HG02938 (cell line): ENCODE data around the gene PLEKHM3.
"Not testable (repeated sequence)": the region's sequence is repeated elsewhere in the genome, so short reads cannot be mapped to it uniquely, and the experiment has no call there.

Experiments
- ATAC-seq: cut with Tn5 transposase; IDR thresholded peaks from one replicate; pipeline ENCODE4 v1.9.1; 2021; ENCODE audit warnings: mild to moderate bottlenecking, moderate library complexity; ENCODE audit not compliant: unreplicated experiment

PLEKHM3 gene

DNA sequence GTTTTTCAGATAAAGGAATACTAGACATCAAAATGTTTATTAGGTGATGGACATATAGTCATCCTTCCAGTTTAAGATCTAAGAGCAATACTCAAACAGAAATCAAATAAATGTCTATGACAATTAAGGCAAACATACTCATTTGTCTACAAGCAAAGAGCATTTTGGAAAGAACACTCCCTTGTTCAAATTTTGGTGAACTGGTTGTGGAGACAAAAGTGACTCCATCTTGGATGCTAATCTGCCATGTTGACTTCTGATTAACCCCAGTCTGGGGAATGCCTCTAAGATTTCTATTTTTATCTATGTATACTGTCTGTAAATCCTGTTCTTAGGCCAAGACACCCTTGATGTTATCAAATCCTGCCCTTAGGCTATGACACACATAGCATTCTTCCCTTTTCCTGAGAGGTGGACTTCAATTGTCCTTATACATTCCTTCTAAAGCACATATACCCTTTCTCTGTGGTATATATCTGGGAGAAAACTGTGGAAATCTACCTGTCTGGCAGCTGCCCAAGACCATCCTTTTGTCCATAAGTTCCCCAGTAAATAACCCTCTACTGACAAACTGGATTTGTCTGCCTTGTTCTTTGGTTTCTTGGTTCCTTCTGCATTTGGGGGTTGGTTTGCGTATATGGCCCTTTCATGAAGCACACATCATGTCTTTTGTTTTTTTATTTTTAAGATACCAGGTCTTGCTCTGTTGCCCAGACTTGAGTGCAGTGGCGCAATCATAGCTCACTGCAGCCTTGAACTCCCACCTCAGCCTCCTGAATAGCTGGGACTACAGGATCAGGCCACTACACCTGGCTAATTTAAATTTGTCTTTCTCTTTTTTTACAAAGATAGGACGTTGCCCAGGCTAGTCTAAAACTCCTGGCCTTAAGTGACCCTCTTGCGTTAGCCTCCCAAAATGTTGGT is 12.5 kb upstream of the PLEKHM3 start:
- ATAC-seq, result no peak

DNA sequence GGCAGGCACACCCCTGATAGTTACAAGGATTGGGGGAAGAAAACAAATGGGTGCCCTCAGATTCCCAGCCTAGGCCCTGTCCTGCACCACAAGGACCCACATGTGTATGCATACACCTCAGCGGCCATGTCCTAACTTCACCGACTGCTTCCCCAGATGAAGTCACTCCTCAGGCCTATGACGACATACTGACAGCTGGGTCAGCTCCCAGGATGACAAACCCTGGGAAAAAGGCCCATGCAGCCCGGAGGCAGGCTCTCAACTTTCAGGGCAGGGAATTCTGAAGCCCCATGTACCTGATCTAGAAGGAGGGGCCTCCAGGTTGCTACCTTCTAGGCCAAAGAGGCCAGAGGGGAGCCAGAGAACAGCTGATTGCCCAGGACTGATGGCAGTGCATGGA is 11.0 kb upstream of the PLEKHM3 start:
- ATAC-seq, result no peak

DNA sequence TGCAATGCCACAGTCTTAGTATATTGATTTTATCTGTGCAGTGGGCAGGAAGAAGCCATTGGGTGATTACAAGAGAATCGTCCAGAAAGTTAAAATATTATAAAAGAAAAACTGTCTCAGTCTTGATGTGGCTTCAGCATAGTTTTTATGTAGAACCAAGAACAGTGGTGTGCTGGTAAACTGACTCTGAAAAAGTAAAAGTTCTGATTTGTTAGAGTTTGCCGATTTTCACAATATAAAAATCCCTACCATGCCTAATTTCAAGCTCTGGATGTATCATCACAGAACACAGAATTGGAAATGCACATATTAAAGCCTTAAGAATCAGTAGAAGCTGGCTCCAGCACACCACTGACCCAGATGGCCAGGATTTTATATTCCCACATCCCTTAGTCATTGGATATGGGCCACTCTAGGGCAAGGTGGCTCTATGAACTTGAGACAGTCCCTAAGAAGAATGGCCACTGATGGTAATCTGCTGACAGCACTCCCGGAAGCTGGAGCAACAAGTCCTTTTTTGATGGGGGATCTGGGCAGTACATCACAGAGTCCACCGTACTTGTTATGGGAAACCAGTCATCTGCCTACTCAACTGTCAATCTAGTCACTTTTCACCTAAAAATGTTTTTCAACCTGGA is 9.3 kb upstream of the PLEKHM3 start:
- peak; percentile 1 for ATAC-seq

DNA sequence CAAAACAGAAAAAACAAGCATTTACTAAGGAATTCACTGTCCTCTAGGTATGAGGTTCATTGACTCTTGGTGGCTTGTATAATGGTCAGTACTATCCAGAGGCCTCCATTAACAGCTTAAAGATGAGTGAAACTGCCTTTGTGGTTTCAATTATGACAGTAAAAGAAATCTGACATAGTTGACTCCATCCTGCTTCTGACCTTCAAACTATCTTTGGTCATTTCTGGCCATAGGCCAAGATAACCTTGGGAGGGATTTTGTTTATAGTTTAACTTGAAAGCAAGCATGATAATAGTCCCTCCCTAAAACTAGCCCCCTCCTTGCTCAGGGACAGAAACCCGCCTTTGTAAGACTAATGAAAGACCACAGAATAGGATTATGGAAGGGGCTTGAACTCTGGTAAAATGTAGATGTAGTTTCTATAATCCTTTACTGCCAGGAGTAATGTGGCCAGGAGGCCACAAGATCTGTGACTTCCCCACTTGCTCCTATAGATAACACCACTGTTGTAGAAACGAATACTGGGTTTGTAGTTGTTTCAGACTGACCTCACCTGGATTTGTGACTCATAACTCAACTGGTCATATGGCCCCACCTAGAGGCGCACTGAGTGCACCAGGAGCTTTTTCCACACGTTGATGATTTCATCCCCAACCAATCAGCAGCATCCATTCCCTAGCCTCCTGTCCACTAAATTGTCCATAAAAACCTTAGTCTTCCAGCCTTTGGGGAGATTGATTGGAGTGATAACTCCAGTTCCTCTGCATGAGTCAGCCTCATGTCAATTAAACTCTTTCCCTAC is 8.6 kb upstream of the PLEKHM3 start:
- ATAC-seq, result peak; percentile 88

DNA sequence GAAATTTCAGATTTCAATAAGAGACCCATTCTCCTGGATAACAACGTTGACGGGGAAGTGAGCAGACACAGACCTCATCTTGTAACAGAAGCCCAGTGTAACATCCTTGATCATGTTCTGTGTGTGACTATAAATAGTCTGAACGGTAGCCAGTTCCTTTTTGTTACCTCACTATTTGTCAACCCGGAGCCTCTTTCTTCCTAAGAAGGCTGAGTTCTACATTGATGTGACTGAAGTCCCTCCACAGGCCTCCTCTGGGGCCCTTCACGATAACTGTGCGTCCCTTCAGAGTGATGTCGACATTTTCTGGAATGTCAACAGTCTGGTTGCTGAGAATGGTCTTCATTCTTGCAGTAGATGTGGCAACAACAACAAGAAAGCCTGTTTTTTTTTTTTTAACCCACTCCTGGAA is 6.3 kb upstream of the PLEKHM3 start:
- ATAC-seq, result no peak

DNA sequence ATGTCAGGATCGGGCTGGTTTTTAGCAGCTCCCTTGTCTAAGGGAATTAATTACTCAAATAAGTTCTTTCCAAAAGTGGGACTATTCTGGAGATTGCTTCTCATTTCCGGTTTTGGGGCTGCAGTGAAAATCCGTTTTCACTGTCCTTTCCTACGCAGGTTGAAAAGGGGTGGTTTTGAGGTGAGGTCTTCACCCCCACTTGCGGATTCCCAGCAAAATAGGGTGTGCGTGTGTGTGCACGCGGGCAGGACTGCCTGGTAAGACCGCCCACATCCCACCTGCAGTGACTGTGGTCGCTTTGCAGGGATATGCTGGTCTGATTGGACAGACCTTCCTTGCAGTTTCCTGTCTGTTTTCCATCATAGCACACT is 472 bp upstream of the PLEKHM3 start:
- peak; percentile 15 for ATAC-seq

DNA sequence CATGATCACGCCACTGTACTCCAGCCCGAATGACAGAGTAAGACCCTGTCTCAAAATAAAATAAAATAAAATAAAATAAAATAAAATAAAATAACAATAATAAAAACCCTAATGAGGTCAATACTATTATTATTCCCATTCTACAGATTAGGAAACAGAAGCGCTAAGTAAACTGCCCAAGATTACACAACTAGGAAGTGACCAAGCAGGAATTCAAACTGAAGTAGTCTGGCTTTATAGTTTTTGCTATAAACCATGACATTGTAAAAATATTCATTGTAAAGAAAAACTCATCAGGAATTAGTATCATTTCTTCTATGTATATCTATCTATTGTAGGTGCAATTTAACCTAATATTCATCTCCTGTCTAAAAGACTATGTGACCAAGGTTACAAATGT is 1.2 kb downstream of the PLEKHM3 start:
- ATAC-seq, result no peak

DNA sequence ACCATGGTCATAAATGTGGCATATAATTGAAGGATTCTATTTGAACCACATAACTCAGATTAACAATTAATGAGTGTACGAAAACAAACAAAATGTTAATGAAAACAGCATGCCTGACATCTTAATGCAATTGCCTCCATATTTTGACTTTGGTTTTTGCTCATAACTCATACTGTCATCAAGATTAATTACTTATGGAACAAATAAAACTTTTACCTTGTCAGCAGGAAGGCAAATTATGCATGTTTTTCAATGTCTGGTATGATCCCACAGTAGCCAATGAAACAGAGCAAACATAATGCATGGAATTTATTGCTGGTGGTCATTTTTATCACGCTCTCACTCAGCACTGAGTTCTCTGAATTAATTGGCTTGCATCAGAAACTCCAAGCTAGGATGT is 5.1 kb downstream of the PLEKHM3 start:
- ATAC-seq, result no peak

DNA sequence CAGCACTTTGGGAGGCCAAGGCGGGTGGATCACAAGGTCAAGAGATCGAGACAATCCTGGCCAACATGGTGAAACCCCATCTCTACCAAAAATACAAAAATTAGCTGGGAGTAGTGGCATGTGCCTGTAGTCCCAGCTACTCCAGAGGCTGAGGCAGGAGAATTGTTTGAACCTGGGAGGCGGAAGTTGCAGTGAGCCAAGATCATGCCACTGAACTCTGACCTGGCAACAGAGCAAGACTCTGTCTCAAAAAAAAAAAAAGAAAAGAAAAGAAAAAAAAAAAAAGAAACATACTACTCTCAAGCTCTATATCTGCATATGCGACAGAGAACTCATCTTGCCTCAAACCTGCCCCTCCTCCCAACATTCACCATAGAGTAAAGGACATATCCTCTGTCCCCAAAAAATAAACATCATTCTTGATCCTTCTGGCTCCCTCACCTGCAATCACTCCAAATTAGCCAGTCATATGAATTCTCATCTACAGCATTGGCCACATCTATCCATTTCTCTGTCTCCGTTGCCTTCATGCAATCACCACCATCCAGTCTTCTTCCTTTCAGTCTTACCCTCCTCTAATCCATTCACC is 7.1 kb downstream of the PLEKHM3 start:
- ATAC-seq, result not testable (repeated sequence)

DNA sequence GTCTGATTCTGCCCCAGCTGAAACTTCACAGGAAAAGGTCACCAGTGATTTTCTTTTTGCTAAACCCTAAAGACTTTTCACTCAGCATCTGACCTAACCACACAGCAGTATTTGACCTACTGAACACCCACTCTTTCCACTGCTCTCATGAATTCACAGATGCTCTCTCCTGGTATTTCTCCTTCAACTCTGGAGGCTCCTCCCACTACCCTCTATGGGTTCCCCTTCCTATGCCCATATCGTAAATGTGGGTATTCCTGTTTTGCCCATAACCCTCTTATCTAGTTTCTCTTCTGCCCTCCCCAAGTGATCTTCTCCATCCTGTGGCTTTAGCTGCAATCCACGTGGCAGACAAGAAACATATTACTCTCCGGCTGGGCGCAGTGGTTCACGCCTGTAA is 7.6 kb downstream of the PLEKHM3 start:
- no peak for ATAC-seq

DNA sequence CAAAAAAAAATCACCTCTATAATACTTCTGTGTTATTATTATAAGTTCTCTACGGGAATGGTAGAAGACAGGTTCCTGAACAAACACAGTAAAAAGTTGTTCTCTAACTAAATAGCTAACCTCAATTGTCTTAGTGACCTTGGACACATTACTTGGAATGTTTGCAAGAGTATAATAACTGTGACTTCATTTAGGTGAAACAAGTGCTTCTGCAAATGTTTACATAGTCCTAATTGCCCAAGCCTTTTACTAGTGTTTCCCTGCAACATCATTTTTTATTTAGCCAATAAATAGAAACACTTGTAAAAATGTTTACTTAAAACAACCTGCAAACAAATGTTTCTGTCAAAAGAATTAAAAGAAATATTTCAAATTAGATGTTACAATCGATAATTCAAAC is 9.9 kb downstream of the PLEKHM3 start:
- no peak for ATAC-seq

DNA sequence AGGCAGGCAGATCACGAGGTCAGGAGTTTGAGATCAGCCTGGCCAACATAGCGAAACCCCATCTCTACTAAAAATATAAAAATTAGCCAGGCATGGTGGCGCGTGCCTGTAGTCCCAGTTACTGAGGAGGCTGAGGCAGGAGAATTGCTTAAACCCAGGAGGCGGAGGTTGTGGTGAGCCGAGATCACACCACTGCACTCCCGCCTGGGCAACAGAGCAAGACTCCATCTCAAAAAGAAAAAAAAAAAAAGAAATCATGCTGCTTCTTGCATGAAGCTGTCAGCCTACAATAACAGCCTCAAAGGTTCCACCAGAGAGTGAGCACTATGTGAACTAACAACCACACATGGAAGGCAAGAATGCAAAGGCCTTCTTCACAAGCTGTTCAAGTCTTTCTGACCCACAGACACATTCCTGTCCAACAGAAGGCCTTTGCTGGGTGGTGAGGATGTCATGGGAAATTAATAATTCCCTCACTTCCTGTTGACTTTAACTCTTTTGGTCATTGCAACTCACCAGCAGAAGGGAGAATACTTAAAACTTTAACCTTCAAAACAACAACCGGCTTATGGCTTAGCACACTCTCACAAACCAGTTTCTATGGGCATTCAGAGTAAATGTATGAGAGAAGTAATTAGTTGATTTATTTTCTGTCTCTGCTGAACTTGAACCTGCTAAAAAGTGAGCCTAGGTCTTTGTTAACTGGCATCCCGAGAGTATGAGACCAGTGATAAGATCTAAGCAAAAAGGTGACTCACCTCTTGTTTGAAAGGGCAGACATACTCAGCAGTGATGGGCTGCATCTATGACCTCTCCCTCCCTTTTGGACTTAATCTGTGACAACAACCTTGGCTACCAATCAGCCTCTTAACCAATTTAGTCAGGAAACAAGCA is 11.8 kb downstream of the PLEKHM3 start:
- ATAC-seq, result no peak

DNA sequence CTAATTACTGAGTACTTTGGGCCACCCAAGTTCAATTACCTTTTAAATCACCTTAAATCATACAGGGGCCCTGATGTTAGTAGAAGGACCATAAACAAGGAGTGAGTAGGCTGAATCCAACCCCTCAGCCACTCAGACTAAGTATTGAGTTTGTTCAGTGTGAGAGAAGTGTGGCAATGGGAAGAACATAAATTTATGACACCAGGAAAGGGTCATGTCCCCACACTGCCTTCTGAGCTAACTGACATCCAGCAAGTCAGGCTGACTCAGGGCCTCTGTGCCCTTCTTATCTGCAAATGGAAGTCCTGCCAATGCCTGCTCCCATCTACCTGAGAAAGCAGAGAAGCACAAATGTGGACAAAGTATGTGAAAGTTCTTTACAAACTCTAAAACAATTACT is 12.9 kb downstream of the PLEKHM3 start:
- ATAC-seq, result no peak

DNA sequence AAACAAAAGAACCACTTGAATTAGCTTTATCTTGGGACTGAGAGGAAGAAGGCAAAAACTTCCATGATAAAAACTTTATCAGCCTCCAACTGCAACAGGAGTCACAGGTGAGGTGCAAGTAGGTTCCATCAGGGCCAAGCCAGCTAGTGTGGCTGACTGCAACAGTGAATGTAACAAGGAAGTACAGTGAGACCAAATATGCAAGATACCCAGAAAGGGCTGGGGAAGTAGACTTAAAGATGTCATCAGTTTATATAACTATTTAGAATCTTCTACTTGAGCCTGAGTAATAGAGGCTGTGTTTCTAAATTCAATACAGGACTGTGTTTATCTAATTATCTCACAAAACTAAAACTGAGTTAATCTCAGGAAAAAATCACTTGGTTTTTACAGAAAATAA is 14.8 kb downstream of the PLEKHM3 start:
- no peak for ATAC-seq

DNA sequence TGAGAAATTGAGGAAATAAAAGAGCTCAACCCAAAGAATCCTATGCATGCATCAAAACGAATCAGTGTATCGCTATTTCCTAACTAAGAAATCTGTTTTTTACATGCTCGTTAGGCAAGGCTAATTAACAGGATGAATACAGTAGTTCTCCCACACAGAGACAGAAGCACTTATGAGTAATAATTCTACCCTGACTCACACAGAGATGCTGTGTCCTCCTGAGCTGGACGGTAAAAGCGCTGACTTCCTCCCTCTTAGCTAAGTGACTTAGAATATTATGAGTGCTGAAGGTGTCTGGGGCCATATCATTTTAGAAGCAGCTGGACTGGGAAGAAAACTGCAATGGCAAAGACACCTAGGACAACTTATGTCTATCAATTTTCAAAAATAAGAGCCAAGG is 18.5 kb downstream of the PLEKHM3 start:
- ATAC-seq, result no peak

DNA sequence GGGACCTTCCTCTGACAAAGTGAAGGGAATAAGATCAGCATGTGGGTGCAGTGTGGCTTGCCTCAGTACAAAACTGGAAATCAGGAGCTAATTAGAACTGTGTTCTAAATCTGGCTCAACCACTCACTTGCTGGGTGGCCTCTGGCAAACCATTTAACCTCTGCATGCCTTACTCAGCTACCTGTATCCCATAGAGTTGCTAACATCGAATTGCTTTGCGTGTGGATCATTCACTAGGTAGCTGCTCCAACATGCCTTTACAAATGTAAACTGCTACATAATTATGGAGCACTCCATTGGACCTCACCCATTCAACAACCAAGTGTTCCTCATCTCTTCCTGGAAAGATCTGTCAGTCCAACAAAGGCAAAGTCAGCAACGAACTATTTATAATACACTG is 19.0 kb downstream of the PLEKHM3 start:
- no peak for ATAC-seq

DNA sequence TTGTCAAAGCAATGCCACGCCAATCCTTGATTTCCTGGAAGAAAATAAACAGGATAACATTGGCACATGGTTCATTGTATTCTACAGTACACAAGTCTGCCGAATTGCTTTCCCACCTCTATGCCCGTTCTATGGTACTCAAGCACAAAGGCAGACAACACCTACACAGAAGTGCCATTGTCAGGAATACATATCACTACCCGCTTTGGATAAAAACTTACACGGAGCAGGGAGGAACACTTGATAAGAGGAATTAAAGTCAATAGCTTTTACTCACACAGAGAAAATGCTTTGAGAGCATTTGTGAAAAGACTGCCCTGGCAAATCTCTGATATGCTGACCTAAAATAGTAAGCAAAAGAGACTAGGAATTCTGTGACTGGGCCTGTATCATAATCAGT is 23.4 kb downstream of the PLEKHM3 start:
- no peak for ATAC-seq

DNA sequence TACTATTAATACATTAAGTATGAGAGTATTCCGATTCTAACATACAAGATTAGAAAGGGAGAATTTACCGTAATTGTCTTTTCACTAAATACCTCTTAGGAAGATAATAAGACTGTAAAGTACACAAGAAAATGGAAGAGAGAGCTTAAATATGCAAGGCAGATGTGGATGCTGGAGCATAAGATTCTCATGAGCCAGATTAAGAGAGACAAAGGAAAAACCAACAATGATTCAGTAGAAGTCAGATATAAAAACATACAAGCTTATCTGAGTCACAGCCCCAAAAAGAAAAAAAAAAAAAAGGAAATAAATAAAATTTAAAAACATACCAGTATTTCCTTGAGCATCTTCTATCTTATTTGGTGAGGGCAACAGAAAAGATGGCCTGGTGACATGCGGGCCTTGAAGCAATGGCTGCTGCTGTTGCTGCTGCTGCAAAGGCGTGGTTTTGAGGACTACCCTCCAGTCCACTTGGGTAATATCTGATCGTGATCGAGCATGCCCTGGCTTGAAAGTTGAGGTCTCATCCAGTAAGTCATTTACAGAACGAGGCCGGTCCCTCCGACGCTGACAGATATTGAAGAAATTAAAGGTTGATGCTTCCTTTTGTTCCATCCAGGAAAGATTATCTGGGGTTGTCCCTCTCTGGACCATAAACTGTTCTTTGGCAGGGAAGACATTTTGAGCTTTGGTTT is 24.5 kb downstream of the PLEKHM3 start:
- no peak for ATAC-seq

DNA sequence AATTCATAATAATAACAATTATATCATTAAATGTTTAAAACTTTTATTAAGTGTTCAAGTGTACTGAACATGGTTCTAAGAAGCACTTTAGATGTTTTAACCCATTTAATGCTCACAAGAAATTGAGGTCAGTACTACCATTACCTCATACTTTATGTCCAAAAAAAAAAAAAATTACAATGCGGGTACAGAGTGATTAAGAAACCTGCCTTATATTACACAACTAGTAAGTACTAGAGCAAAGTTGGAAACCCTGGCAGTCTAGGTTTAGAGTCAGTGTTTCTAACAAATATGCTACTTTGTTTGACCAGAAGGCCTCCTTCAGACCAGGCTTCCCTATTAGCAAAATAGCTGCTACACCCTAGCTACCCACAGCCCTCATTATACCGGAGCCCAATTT is 28.5 kb downstream of the PLEKHM3 start:
- ATAC-seq, result no peak

DNA sequence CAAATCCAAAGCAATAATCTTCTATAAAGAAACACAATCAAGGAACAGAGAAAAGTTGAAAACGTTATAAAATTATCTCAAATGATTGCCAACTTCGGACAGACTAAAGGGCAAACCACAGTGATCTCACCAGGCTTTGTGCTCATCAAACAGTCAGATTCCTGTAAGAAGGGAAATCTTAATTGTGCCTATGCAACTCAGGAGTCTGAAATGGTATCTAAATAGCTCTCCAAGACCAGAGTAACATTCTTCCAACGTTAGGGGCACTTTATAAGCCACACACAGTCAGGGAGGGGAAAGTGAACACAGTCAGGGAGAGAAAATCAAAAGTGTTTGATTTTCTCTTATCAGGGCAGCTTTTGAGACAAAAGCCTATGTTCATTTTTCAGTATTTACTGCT is 29.4 kb downstream of the PLEKHM3 start:
- no peak for ATAC-seq
